ENCODE results near the gene STX4. TPM values are rescaled to one million over a fixed set of nuclear protein-coding genes. Genes with fewer than 3 reads are reported as not detected.

The STX4 gene
- polyA plus RNA-seq (2013, experiment 1 of 2; ENCODE audit: insufficient read length), result 45.7 TPM
- polyA plus RNA-seq (2013, experiment 2 of 2; ENCODE audit: insufficient read length), result 41.4 TPM

DNA sequence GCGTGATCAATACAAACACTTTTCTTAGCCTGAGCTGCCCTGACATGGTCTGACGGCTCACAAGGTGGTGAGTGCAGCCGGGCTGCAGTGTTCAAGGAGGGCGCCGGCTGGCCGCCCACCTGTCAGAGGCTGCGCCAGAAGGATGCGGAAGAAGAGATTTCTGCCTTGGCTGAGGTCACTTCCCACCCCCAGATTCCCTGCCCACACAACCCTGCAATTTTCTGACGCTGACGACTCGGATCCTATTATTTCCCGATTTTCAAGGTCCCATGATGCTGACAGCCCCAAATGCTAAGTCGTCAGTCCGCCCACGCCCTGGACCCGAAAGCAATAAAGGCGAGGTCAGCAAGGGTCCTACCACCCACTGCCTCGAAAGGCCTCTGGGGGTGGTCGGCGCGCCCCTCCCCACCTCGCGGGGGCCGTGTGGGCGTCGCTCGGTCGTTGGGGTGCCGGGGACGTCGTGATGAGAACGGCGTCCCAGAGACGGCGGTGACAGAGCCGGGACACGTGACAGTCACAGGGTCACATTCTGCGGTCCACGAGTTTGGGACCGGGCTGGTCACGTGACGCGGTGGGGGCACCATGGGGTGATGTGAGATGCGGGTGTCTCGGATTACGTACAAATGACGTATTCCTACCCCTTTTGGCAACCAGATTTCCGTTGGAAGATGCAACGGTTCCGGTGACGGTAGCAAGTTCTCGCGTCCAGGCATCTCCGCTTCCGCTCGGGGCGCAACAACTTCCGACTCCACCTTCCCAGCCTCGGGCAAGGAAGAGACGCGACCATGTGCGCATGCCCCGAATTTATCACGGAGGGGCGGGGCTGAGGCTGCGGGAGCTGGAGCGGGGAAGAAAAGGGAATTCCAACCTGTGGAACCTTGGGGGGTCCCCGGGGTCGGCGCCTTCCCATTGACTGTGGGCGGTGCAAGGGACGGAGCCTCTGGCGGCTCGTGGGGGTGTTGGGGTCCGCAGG, at the start of gene STX4:
TSS of gene STX4 (plus strand) at position 823 of the 973 bp plus-strand sequence. CDS start 248 bp downstream, outside the sequence.
- DNase-seq, result peak; percentile 96

DNA sequence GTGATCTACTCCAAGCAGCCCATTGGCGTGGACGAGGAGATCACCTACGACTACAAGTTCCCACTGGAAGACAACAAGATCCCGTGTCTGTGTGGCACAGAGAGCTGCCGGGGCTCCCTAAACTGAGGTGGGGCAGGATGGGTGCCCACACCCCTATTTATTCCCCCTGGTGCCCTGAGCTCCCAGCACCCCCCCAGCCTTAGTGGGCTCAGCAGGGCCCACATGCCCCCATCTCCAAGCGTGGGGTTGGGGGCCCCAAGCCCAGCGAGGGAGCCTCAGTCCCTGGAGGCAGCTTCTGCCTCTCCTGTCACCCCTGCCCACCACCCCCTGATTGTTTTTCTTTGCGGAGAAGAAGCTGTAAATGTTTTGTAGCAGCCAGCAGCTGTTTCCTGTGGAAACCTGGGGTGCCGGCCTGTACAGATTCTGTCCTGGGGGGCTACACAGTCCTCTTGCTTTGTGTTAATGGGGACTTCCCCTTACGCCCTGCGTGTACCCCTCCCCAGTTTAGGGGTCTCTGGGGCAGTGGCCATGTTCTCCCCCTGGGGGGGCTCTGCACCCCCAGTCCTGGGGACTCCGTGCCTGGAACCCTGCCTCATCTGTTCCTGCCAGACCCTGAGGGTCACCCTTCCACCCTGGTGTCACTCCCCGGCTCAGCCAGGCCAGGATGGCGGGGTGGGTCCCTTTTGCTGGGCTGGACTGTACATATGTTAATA, 49.3 kb upstream of the STX4 start:
- DNase-seq, result no peak

DNA sequence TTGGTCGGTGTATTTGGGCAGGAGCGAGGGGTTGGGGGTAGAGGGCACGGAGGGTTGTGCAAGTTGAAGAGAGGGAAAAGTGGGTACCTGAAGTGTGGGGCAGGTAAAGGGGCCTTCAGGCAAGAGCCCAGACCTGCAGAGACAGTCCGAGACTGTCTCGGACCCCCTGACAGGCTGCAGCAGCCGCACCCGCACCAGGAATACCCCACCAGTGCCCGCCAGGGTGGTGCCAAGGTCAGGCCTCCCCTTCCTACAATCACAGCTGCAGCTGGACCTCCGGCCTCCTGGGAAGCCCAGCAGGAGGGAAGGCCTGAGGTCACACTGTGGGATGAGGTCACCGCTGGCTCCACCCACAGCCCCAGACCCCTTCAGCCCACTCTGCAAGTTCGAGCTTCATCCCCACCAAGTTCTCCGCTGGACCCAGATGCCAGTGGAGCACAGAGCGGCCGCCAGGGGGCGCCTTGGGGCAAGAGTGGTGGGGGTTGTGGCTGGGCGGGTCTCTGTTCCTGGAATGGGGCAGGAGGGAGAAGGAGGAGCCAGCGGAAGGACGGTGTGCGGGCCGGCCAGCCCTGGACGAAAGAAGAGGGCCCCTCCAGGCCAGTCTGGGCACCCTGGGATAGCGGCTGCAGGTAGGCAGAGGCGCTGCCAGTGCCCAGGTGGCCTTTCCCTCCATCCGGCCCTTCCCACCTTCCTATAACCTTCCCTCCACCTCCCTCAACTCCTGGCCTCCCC, 48.5 kb upstream of the STX4 start, which contains the start of gene HSD3B7:
TSS of gene HSD3B7 (plus strand) at position 539 of the 732 bp plus-strand sequence. CDS start 452 bp downstream, outside the sequence.
- DNase-seq, result peak; percentile 72

GRCh38 chr16:30985401-30986128, 47.8 kb upstream of the STX4 start:
- no peak for DNase-seq

DNA sequence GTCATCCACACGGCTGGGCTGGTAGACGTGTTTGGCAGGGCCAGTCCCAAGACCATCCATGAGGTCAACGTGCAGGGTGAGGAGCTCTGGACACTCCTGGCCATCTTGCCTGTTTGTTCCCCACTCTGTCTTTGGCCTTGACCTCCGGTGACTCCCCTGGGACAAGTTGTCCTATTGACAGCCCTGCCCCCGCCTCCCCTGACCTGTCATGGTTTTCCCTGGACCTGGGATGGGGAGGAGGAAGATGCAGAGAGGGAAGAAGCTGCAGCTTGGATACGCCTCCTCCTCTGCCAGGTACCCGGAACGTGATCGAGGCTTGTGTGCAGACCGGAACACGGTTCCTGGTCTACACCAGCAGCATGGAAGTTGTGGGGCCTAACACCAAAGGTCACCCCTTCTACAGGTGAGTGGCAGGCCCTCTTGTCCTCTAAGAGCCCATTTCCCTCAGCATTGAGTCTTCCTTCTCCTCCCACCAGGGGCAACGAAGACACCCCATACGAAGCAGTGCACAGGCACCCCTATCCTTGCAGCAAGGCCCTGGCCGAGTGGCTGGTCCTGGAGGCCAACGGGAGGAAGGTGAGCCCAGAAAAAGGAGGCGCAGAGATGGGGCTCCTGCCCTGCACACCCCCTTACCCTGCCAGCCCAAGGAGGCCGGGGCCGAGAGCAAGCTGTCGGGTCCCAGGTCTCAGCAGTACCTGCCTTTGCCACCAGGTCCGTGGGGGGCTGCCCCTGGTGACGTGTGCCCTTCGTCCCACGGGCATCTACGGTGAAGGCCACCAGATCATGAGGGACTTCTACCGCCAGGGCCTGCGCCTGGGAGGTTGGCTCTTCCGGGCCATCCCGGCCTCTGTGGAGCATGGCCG, 47.0 kb upstream of the STX4 start:
- DNase-seq, result no peak

DNA sequence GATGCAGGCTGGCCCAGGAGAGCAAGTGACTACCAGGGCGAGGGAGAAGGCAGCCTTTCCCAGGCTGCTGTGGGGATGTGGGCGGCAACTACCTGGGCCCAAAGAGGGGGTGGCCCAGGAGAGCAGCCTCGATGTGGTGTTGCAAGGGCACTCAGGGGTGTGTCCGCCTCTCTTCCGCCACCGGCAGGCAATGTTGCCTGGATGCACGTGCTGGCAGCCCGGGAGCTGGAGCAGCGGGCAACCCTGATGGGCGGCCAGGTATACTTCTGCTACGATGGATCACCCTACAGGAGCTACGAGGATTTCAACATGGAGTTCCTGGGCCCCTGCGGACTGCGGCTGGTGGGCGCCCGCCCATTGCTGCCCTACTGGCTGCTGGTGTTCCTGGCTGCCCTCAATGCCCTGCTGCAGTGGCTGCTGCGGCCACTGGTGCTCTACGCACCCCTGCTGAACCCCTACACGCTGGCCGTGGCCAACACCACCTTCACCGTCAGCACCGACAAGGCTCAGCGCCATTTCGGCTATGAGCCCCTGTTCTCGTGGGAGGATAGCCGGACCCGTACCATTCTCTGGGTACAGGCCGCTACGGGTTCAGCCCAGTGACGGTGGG, 45.7 kb upstream of the STX4 start:
- no peak for DNase-seq

GRCh38 chr16:30989469-30990047, 43.8 kb upstream of the STX4 start:
- DNase-seq, result no peak

DNA sequence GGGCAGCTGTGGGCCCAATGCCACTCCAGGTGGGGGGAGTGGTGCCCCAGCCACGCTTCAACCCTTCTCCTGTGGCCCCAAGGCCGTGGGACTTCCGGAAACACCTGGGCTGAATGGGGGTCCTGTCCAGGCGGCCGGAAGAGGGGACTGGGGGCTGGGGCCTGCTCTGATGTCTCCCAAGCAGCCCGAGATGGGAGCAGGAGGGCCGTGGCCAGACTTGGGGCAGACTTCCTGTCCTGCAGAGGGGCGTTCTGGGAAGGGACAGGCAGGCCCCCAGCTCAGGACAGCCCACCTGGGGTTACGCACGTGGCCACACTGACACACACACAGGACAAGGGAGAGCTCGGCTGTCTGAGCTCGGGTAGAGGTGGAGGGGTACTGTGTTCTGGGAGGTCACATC, 43.3 kb upstream of the STX4 start:
- DNase-seq, result no peak

DNA sequence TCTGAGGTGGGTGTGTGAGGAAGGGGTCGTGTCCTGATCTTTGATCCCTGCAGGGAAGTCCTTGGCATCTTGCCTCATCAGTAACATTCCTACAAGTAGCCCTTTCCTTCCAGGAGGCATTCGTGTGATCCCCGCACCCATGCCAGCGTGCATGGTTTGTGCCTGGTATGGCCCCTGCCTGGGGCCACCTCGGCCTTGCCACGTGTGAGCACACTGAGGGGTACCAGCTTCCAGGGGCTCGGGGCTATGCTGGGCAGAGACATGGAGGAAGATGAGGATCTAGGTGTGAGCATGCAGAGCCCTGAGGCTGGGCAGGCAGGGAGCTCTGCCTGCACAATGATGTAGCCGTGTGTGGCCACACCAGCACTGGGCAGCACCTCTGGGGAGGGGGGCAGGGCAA, 42.3 kb upstream of the STX4 start:
- no peak for DNase-seq

DNA sequence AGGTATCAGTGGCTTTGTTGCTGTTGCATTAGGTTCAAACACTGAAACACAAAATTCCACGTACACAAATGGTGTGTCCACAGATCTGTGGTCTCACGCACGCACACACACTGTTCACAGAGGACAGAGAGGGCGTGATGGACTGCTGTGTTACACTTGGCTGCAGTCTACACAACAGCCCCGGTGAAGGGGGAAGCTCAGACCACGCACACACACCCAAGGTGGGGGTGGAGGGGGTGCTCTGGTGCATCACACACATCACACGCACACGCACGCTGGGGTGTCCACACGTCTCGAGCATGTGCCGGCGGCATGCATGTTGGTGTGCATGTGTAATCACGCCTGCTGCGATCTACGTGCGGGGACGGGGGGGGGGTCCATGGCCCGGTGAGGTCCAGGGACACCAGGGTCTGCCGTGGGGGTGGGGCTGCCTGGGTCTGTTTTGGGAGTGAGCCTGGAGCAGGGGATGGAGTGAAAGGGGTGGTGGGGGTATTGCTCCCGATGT, 41.0 kb upstream of the STX4 start:
- no peak for DNase-seq

- DNase-seq, result no peak
Observed at GRCh38 chr16:30992931-30993816, 40.2 kb upstream of the STX4 start.

DNA sequence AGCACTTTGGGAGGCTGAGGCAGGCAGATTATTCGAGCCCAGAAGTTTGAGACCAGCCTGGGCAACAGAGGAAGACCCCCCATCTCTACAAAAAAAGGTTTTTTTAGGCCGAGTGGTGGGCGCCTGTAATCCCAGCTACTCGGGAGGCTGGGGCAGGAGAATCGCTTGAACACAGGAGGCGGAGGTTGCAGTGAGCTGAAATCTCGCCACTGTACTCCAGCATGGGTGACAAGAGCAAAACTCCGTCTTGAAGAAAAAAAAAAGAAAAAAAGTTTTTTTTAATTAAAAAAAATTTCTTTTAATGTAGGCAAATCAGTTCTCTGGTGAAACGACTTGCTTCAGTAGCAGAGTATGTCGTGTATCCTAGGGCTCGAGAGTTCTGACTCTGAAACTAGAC, 37.4 kb upstream of the STX4 start:
- DNase-seq, result no peak

GRCh38 chr16:30996324-30996984, 36.9 kb upstream of the STX4 start:
- DNase-seq, result no peak

DNA sequence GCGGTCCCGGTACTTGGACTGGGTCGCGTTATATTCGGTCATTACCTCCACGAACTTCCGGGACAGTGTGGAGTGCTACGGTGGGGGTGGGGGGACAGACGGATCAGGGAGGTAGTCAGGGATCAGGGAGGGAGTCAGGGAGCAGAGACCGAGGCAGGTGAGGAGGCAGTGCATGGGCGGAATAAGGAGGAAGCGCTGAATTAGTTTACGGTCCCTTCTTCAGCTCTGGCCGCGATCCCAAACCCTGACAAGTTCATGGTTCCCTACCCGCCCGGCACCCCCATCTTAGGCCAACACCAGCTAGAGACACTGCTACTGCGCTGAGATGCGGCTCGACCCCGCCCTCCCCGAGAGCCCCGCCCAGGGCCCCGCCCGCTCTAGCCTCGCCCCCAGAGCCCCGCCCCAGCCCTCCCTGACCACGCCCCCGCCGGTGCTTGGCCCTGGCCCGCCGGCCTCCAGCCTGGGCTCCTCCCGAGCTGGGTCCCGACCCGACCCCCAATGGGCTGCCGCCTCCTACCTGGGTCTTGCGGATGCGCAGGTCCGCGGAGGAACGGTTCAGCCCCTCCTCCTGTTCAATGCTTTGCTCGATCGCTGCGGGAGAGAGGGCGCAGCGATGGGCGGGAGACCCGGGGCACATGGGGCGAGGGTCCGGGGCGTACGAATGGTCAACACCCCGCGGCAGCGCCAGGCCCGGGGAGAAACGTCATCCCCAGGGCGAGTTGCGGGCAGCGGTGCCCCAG, 36.2 kb upstream of the STX4 start:
- DNase-seq, result peak; percentile 69

GRCh38 chr16:30997725-30998711, 35.3 kb upstream of the STX4 start:
- DNase-seq, result peak; percentile 89
